HG03460 (cell line): Measurements from ENCODE around the gene TRPV5.

ENCODE experiments used
- ATAC-seq: cut with Tn5 transposase; IDR thresholded peaks from one replicate; pipeline ENCODE4 v1.9.1; 2021; ENCODE audit not compliant: unreplicated experiment

TRPV5 gene

GRCh38 chr7:142887282-142888015 is 46.1 kb downstream of the TRPV5 start:
- no peak for ATAC-seq

DNA sequence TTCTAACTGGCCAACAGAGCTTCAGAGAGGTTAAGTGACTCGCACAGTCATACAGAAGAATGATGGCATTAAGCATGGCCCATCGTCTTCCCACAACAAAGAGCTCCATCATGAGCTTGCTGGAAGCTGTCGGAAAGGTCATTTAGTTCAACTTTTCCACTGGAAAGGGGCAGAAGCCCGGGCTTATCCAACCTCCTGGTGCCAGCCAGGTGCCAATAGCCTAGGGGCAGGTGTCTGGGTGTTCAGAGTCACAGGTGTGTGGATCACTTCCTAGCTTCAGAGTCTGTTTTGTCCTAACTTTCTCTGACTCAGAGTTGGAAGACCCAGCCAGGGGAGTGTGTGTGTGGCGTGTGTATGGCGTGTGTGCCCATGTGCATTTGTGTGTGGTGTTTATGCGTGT is 46.7 kb downstream of the TRPV5 start:
- no peak for ATAC-seq

GRCh38 chr7:142885311-142886230 is 48.0 kb downstream of the TRPV5 start, which contains the start of gene TRPV6:
Gene TRPV6, minus strand, starts transcription at chr7:142885745.
- ATAC-seq: no peak

- ATAC-seq: no peak
These were observed 49.3 kb downstream of the TRPV5 start for GRCh38 chr7:142884286-142884640.

- ATAC-seq: no peak
These were observed 49.8 kb downstream of the TRPV5 start for GRCh38 chr7:142883571-142884285.

GRCh38 chr7:142883145-142883544 is 50.4 kb downstream of the TRPV5 start:
- ATAC-seq: no peak

GRCh38 chr7:142882338-142882678 is 51.2 kb downstream of the TRPV5 start:
- no peak for ATAC-seq

DNA sequence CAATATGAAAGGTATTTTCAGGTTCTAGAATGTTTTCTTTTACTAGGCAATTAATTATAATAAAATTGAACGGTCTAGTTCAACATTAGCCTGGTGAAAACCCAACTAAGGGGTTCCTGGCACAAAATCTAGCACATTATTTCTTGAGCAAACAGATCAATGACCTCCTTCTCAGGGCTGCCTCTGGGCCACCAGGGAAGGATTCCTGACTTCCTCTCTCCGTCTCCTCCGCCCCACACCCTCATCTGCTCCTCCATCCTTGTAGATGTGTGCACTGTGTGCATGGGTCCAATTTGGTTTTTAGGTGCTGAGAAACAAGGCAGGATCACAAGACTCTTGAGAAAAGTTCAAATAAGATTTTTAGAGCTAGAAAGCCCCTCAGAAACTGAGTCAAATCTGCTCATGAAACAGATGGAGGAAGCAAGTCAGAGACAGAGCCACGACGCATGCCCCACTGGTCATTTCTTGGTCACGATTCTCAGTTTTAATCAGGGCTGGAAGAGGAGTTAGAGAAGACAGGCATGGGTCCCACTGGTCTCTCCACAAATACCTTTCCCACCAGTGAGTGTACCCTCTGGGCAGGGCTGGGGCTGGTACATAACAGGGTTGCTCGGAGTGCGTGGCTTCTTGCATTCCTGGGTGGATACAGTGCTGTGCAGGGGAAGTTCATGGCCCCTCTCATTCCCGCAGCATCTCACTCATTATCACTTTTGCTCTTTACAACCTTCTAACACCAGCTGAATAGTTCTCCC is 51.8 kb downstream of the TRPV5 start:
- no peak for ATAC-seq

DNA sequence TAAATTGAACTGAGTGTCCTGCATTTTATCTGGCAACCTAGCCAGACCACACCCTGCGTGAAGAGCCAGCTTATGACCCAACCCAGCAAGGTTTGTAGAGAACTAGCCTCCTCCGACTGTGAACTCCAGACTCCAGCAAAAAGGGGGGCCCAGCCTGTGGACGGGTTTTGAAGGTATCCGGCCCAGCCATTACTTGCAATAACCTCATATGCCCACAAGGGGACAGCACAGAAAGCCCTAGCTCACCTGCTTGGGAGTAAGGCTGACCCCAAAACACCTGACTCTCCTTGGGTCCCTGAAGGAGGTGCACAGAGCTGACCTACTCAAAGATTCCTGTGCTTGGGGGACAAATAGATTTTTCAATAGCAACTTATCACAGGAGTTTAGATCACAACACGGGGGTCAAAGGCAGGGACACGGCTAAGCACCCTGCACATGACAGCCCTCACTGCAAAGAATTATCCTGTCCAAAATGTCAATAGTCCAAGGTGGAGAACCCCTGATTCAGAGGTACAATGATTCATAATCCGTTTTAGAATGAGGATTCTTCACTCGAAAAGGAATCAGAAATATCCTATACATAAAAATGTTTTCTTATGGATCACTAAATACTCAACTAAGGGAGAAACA is 52.6 kb downstream of the TRPV5 start:
- peak; percentile 64 for ATAC-seq

DNA sequence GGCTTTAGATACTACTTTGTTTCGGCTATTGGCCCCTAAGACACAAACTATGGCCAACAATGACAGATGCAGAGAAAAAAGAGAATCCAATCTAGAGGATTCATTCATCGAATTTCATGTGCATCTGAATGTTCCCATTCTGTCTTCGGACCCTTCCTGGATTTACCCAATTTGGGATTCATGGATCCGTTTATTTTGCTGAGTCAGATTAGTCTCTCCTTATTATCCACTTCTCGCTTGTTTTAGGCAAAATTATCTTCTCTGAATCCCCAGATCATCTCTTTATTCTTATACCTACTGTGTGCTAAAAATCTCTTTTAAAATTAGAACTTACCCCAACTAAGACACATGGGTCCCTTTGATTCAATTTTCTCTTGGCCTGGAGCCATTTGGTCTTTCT is 54.5 kb downstream of the TRPV5 start:
- ATAC-seq: no peak

GRCh38 chr7:142878315-142878714 is 55.2 kb downstream of the TRPV5 start:
- no peak for ATAC-seq

DNA sequence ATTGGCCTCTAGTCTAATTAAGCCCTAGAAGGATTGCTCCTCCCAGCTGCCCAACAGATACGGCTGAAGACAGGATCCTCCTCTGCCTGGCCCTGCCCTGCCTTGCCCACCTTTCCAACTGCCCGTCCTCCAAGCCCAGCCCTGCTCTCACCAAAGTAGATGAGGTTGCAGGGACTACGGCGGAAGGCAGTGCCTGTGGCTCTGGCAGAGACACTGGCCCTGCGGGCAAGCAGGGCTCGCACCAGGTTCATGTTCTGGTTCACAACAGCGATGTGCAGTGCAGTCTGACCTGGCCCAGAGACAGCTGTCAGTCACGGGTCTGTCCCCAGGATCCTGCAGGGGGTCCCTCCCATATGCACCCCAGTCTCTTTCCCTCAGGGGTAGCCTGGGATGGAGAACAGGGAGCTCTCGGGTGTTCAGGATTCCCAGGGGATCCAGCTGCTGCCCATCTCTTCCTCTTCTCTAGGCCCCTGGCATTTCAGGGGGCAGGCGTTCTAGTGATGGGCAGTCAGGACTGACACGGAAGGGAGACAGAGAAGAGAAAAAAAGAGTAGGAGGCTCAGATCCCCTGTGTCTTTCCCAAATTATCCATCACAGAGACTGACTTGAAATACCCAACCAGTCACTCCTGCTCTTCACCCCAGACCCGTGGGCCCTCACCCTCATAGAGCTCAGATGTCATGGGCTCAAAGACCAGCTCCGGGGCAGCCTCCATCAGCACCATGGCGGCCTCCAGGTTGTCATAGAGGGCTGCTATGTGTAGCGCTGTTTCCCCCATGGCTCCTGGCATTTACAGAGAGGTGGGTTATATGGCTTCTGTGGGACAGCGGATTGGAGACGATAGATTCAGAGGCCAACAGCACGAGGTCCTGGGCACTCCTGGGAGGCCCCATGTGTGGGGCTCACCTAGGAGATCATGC is 56.3 kb downstream of the TRPV5 start:
- ATAC-seq: no peak

DNA sequence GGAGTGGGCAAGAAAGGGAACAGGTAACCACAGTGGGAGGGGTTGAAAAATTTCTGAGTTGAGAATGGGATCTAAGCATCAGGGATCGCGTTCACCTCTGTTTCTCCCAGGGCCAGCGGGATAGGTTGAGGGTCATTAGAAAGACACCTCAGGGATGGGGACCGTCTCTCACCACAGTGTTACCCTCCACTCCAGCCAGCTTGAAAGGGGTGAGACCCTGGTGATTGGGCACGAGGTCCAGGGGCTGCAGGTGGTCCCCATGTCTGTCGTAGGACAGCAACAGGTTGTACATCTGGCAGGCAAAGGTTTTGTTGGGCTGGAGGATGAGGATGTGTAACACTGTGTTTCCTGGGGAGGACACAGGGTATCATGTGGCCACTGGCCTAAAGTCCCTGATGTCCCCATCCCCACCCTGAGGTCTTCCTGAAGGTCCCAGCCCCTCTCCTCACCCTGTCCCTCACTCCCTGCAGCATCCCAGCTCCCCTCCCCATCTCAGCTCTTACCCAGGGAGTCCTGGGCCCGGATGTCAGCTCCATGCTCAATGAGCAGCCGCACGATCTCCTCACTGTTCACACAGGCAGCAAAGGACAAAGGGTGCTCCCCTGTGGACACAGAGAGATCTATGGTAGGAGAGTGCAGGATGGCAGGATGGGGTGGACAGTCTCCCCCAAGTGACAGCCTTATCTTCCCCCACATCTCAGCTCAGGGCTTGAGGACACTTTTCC is 57.1 kb downstream of the TRPV5 start:
- ATAC-seq: no peak

DNA sequence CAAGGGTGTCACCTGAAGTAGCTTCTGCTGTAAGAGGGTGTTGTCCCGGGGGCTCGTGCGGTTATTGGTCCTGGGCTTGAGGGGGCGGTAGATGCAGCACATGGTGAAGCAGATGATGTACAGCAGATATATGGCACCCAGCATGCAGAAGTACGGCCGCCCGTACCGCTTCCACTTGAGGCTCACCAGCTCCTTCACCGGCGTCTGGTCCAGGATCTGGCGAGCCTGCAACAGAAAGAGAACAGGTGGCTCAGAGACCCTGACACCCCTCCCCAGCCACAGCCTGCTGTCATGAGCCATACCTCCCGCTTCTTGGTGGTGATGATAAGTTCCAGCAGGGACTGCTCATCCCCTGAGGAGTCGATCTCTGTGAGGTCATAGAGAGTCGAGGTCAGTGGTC is 58.1 kb downstream of the TRPV5 start:
- no peak for ATAC-seq

DNA sequence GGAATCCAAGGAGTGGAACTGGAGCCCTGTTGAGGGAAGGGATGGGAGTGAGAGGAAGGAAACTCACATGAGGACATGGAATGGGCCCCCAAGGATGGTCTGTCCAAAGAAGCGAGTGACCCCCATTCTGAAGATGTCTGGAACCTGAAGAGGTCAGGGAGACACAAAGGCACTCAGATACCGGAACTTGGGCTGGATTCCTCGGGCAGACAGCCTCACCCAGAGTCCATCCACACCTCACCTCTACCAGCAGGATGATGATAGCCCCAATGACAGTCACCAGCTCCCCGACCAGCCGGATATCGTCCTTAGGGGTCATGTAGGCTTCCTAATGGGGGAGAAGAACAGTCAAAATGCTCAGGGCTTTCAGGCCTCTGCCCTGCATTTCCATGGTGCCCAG is 58.7 kb downstream of the TRPV5 start:
- no peak for ATAC-seq

- ATAC-seq: no peak
These were observed 59.1 kb downstream of the TRPV5 start for GRCh38 chr7:142874409-142874808.

- ATAC-seq: no peak
These were observed 59.7 kb downstream of the TRPV5 start for GRCh38 chr7:142873871-142874270.

DNA sequence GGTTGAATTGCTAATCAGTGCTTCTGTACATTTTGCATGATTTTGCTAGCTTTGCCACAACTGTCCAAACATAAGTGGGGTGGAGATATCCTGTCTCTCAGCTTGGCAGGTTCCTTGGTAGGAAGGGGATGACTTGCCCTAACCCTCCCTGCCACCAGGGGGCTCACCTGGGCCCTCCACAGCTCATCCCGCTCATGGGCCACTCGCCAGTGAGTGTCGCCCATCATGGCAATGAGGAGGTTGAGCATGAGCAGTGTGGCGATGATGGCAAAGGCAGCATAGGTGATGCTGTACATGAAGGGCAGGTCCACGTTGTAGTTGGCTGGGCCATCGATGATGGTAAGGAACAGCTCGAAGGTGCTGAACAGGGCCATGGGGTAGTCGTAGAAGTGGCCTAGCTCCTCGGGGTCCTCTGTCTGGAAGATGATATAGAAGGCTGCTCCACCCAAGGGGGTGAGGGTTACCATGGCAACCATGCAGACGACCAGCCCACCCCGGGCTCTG is 60.2 kb downstream of the TRPV5 start:
- ATAC-seq: peak; percentile 62
